ENCODE data around the gene SLC23A1.
A peak's percentile ranks its signal among the peaks of the same experiment; 100 is the strongest.

Gene SLC23A1

DNA sequence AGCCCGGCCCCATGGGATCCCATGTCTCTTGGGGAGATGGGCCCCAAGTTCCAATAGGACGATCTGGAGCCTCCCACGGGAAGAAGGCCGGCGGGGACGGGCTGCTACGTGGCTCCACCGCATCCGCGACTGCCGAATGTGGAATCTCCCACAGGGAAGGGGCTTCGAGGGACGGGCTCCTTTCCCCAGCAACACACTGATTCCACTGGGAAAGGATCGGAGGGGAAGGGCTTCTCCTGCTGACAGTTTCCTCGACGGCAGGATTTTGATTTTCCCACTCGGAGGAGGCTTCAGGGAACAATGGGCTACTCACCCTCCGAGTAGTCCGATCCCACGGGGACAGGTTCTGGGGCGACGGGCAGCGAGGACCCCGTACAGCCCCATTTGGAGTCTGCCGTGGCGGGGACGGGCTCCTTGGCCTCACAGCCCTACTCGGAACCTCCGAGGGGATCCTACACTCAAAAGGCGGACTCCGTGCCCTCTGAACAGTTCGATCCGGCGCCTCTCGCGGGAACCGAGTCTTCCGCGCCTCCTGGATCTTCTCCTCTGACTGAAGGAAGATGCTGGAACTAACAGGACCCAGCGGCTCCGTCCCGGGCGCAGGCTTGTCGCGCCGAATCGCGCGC, 10.5 kb upstream of the SLC23A1 start:
- no peak for DNase-seq (ENCODE audit: low spot score)
- Histone ChIP-seq H3K27ac (peak overlapping the region in 1 of 2 donors; percentile 86), H3K4me3 (peak overlapping the region; percentile 75)
- TF ChIP-seq, protein P1, sequence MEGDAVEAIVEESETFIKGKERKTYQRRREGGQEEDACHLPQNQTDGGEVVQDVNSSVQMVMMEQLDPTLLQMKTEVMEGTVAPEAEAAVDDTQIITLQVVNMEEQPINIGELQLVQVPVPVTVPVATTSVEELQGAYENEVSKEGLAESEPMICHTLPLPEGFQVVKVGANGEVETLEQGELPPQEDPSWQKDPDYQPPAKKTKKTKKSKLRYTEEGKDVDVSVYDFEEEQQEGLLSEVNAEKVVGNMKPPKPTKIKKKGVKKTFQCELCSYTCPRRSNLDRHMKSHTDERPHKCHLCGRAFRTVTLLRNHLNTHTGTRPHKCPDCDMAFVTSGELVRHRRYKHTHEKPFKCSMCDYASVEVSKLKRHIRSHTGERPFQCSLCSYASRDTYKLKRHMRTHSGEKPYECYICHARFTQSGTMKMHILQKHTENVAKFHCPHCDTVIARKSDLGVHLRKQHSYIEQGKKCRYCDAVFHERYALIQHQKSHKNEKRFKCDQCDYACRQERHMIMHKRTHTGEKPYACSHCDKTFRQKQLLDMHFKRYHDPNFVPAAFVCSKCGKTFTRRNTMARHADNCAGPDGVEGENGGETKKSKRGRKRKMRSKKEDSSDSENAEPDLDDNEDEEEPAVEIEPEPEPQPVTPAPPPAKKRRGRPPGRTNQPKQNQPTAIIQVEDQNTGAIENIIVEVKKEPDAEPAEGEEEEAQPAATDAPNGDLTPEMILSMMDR (IDR thresholded peaks at IDR 0.05): no peak

- DNase-seq (ENCODE audit: low spot score): no peak
- Histone ChIP-seq H3K4me3 (peak overlapping the region; percentile 75), H3K27ac (no peak overlapping the region)
- TF ChIP-seq, protein P1 (IDR thresholded peaks at IDR 0.05): no peak
Measured at GRCh38 chr5:139392678-139393496, 9.8 kb upstream of the SLC23A1 start.

DNA sequence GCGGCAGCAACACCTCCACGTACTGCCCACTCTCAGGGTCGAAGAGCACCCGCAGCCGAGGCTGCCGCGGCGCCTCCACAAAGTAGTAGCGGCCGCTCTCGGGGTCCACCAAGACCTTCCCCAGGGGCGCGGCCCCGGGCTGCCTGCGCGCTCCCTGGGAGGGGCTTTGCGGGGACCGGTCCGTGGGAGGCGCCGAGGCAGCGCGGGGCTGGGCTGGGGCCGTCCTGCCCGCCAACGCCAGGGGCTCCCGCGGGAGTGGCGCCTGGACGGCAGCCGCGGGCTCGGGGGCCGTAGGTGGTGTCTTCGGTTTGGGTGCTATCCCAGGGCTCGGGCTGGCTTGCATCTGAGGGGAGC, 9.2 kb upstream of the SLC23A1 start:
- Histone ChIP-seq H3K4me3 (peak overlapping the region; percentile 75), H3K27ac (peak overlapping the region in 1 of 2 donors; percentile 2)
- no peak for DNase-seq (ENCODE audit: low spot score)
- TF ChIP-seq, protein P1 (IDR thresholded peaks at IDR 0.05): no peak

DNA sequence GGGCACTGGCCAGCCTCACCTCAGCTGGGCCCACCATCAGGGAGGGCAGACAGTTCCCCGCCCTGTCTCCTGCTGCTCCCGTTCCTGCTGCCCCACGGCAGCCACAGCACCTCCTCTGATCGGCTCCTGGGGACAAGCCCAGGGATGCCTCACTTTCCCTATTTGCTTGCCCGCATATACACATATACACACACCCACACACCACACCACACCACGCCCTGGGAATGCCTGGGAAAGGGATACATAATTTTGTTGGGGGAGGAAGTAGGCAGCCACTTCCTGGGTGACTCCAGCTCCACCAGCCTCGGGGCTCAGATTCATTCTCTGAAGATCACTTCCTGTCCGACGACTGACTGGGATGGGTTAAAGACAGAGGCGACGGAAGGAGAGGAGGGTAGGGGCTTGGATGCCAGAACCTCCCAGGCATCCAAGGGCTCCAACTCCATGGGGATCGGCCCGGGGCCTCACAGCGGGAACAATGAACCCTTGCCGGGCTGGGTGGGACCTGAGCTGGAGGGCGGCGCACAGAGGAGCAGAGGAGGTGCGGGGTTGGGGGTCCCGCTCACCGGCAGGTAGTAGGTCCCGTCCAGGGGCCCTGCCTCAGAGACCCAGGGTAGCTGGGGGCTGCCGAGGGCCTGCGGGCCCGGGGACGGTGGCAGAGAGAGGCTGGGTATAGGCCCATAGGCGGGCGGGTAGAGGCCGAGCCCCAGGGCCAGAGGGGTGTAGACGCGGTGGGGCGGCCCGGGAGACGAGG, 8.7 kb upstream of the SLC23A1 start:
- H3K4me3 ChIP-seq: peak overlapping the region; percentile 75
- TF ChIP-seq, protein P1 (IDR thresholded peaks at IDR 0.05): no peak
- DNase-seq (ENCODE audit: low spot score): no peak
- H3K27ac ChIP-seq: peak overlapping the region in 1 of 2 donors; percentile 39

GRCh38 chr5:139390639-139391569, 7.8 kb upstream of the SLC23A1 start:
- no peak for DNase-seq (ENCODE audit: low spot score)
- Histone ChIP-seq H3K4me3 (no peak overlapping the region), H3K27ac (peak overlapping the region in 1 of 2 donors; percentile 39)
- TF ChIP-seq, protein P1 (IDR thresholded peaks at IDR 0.05): no peak

Measured in coronary artery (tissue), 2 donors.